Right ventricle myocardium superior (tissue), 1 donor: ENCODE data around the gene GOT1. TPM values are rescaled to one million over a fixed set of nuclear protein-coding genes. Genes with fewer than 3 reads are reported as not detected.

Experiments used
- ATAC-seq: fragments of 200-7000 bp; cut with Tn5 transposase; one replicate; pipeline ENCODE4 v1.9.1; 2020; ENCODE audit warnings: mild to moderate bottlenecking; ENCODE audit not compliant: poor library complexity
- DNase-seq: peaks from one replicate; pipeline ENCODE4 v3.0.0-alpha.2; 2020
- intact Hi-C: fragments of 100-400 bp; cut with DNase I; formaldehyde crosslinking; loops from one replicate; pipeline ENCODE4 v1.11.2; 2022
- total RNA-seq: library from RNA; stranded (reverse); fragmentation: NEBNext Ultra II Directional; extraction: Animal tissue kit (Norgen Biotek cat#: 25700); gene quantifications from one replicate; pipeline ENCODE4 v1.2.1, GENCODE V29; 2021
- donor health status: DM: no; HTN: yes; CAD: no; lungs with severe emphysema.

GOT1 gene
- total RNA-seq, 1 donor from 2014 or later, result 516 TPM

- intact Hi-C loops, result loop anchor here (5.0 to 10.0 kb wide), 2 partner anchors 173 to 266 kb away; no protein-coding TSS in a partner anchor
- no peak for ATAC-seq
Observed at GRCh38 chr10:99438890-99439289, 8.5 kb upstream of the GOT1 start.

DNA sequence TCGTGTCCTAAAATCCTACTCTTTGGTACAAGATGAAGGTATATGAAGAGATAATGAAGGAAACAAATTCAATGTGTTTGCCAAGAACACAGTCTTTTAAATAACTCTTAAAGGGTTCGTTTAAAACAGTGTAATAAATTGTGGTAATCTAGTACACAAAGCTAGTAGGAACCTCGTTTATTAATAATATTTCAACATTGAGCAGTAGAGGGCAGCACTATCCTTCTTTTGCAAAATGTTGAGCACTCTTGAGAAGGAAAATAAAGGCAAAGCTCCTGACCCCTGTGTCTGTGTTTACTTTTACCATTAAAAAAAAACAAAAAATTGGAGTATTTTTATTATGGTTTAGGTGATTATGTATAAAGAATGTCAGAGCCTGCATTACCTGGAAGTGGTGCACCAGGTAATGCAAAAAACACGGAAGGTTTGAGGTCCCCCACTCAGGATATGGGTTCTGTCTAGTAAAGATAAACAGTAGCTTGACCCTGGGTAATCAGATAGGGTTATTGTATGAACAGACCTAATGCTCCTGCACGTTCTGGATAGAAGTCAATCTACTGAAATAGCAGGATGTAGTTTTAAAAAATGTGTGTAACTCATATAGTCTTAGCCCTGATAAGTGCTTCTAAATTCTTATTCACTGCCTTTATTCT is 5.7 kb upstream of the GOT1 start:
- intact Hi-C loops, result loop anchor here (5.0 to 10.0 kb wide), 2 partner anchors 176 to 269 kb away; no protein-coding TSS in a partner anchor
- ATAC-seq (peak; percentile 51), DNase-seq (no peak)

More at GRCh38 chr10:99438890-99439289, 8.5 kb upstream of the GOT1 start:
- DNase-seq, result no peak

- ATAC-seq, result no peak
- intact Hi-C loops, result loop anchor here (5.0 to 10.0 kb wide), 2 partner anchors 41 to 271 kb away; no protein-coding TSS in a partner anchor
- DNase-seq, result no peak
Observed at GRCh38 chr10:99433378-99434020, 3.1 kb upstream of the GOT1 start.

- no peak for ATAC-seq
- DNase-seq, result no peak
- intact Hi-C loops, result loop anchor here (5.0 to 10.0 kb wide), 2 partner anchors 41 to 272 kb away; no protein-coding TSS in a partner anchor
Observed at GRCh38 chr10:99432881-99433280, 2.5 kb upstream of the GOT1 start.

GRCh38 chr10:99432047-99432446 is 1.6 kb upstream of the GOT1 start:
- intact Hi-C loops, result loop anchor here (5.0 to 10.0 kb wide), 2 partner anchors 40 to 273 kb away; no protein-coding TSS in a partner anchor
- ATAC-seq (no peak), DNase-seq (no peak)

- ATAC-seq (peak; percentile 65), DNase-seq (peak; percentile 82)
- intact Hi-C loops, result loop anchor here (5.0 to 10.0 kb wide), 2 partner anchors 39 to 274 kb away; no protein-coding TSS in a partner anchor
Observed at GRCh38 chr10:99431190-99431760, 851 bp upstream of the GOT1 start.

GRCh38 chr10:99430116-99430450 is 341 bp downstream of the GOT1 start:
- DNase-seq (no peak), ATAC-seq (peak; percentile 0)
- intact Hi-C loops, result loop anchor here (5.0 to 10.0 kb wide), 2 partner anchors 38 to 275 kb away; no protein-coding TSS in a partner anchor

DNA sequence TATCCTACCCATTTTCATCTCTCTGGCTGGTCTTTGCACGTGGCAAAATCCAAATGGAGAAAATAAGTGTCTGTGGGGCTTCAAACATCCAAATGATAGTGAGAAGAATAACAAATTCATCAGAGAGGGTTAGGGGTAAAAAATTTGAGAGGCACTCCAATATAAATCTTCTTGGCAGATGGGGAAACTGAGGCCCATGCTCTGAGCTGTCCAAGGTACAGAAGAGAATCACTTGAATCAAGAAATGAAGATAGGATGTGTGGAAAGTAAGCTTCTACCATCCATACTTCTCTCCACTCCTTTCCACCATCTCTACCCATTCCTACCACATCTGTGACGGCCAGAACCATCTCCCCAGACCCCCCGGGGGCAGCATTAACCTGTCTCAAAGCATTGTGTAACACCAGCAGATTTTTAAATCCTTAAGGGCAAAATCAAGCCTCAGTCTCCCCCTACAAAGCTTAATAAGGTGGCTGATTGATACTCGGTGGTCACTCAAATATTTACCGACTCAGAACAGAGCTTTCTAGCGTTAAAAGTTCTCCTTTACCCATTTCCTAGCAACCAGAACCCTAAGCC is 818 bp downstream of the GOT1 start:
- intact Hi-C loops, result loop anchor here (5.0 to 10.0 kb wide), 2 partner anchors 37 to 275 kb away; no protein-coding TSS in a partner anchor
- DNase-seq (no peak), ATAC-seq (no peak)

DNA sequence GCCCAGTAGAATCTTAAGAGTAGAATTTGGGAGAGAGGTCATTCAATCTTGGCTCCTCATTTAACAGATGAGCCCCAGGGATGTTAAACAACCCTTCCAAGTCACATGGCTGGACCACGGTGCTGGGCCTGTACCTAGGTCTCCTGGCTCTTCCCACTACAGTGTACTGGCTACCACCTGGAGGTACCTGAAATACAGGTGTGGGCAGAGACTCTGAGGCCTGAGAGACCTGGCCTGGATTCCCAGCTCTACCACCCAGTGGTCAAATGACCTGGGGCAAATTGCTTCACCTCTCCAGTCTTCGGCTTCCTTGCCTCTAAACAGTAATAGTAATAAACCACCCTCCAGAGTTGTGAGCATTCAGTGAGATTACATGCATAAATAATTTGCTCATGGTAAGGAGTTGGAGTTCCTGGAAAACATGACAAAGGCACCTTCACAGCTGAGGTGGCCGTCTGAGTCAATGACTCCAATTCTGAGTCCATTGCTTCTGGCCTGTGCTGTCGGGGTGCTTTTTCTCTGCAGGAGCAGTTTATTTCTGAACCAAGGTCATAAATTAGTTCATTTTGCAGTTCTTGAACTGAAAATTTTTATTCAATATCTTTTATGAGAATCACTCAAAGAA is 2.7 kb downstream of the GOT1 start:
- ATAC-seq, result no peak

GRCh38 chr10:99426689-99427088 is 3.7 kb downstream of the GOT1 start:
- DNase-seq (no peak), ATAC-seq (no peak)
- intact Hi-C loops, result no loop called here

More for the DNA sequence above, 2.7 kb downstream of the GOT1 start:
- no peak for DNase-seq
- intact Hi-C loops, result no loop called here

DNA sequence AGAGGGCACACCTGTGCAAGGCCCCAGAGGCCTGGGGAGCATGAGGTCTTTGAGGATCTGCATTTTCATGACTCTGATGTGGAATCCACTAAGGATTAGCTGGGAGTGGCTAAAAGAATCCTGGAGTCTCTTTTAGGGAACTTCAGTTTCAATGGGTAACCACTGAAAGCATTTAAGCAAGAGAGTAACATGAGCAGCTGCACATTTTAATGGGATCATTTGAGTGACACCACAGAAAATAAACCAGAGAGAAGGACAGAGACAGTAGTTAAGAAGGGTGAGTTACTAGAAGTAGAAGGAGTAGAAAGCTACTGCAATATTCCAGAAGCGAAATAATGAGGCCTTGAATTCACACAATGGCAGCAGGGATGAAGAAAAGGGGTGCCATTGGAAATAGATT is 5.2 kb downstream of the GOT1 start:
- ATAC-seq, result no peak
- no peak for DNase-seq
- intact Hi-C loops, result no loop called here

DNA sequence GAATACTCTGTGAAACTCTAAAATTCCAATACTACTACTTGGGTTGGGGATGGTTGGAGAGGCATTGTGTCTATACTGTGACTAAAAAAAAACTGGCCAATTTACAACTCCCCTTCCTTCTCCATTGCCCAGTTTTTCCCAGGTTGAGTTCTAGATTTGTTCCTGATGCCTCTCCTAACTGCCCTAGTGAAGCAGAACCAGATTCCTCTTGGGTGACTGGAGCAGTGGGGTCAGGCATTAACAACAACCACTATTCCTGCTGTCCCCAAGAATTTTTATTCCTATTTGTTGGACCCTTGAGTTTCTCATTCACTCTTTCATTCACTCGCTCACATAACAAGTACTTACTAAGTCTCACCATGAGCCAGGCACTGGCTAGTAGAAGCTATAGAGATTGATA is 5.8 kb downstream of the GOT1 start:
- no peak for DNase-seq

DNA sequence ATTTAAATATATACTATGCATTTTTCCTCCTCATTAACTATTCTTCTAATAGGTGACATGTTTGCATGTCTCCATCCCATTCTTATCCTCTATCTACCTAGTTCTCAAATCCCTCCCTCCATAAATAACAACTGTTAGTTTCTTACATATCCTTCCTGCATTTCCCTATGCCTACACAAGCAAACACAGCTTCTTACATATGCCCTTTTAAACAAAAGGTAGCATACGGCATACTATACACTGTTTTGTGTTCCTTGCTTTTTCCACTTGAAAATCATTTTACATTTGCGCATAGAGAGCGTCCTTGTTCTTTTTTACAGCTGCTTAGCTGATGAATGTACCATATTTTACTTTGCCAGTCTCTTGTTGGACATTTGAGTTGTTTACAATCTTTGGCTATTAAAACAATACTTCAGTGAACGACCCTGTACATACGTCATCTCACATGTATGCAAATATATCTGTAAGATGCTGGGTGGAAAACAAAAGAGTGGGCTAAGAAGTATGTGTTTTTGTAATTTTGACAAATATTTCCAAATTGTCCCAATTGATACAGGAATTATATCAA is 7.8 kb downstream of the GOT1 start:
- ATAC-seq (no peak), DNase-seq (no peak)
- intact Hi-C loops, result no loop called here

More for the DNA sequence above, 5.8 kb downstream of the GOT1 start:
- ATAC-seq, result no peak
- intact Hi-C loops, result no loop called here

- ATAC-seq (no peak), DNase-seq (no peak)
- intact Hi-C loops, result no loop called here
Observed at GRCh38 chr10:99421233-99421739, 9.1 kb downstream of the GOT1 start.

DNA sequence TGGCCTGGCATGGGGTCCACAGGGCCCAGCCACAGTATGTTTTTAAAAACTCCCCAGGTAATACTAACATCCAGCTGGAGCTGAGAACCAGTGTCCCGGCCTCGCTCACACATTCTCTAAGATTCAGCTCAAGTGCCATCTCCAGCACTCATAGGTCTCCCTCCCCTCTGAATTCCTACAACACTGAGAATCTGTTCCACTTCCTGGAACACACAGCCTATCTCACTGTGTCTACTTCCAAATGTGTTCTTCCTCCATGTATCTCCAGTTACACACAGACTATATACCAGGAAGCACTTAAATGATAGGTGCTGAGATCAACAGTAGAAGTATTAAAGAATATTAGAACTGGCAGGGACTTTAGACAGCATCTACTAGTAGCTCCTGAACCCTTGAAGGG is 10.7 kb downstream of the GOT1 start:
- ATAC-seq (no peak), DNase-seq (no peak)
- intact Hi-C loops, result no loop called here

DNA sequence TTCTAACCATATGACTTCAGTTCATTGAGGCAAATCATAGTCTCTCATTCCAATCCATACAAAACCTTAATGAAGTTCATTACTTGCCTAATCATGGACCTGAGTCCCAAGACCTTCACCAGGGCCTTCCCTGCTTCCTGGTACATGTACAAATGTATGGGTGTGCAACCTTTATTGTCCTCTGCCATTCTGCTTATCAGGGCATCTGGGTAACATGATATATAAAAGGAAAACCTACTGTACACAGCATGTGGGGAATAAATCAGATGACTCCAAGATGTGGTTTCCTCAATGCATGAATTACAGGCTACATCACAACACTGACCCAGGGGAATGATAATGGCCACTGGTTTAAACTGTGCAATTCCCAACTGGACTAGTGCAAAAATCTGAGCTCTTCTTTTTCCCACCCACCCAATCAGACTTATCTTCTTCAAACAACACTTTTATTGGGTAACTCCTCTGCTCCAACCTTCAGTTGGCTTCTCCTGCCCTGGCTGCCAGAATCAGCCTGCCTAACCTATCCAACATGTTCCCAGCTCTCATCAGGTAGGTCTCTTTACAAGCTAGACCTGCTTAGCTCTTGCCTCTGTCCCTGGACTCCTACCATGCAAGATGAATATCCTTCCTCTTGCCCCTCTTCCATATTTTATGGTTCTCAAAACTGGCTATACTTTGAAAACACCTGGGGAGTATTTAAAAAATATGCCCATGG is 11.4 kb downstream of the GOT1 start:
- intact Hi-C loops, result no loop called here
- ATAC-seq (no peak), DNase-seq (no peak)

DNA sequence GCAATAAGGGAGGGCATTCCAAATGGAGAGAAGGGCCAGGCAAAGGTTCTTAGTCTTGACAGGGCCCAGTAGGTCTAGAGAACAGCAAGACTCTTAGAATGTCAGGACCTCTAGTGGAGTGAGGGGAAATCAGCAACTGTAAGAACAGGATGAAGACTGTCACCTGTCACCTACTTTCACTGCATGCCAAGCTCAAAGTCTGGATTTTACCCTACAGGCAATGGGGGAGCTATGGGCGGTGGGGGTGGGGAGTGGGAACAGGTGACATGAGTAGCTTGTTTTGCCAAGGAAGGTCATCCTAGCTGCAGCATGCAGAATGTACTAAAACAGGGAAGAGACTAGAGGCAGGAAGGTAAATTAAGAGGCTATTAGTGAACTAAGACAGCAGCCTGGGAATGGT is 18.3 kb downstream of the GOT1 start:
- intact Hi-C loops, result no loop called here
- no peak for DNase-seq
- peak; percentile 81 for ATAC-seq

DNA sequence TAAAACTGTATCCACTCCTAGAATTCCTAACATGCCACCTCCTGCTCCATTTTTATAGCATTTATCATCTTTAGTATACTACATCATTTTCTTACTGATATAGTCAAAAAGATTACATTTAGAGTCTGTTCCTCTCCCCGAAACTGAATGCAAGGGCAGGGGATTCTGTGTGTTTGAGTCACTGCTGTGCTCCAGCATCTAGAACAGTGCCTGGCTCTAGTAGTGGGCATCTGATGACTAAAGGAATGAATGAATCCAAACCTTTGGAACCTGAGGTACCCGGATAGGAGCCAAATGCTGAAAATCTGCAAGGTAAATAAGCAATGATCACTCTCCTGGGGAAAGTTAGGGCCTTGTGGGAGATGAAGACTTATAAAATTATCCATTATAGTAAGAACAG is 18.9 kb downstream of the GOT1 start:
- intact Hi-C loops, result no loop called here
- ATAC-seq (peak; percentile 51), DNase-seq (no peak)
